Panc1 (cell line): ENCODE measurements around the gene NUTM2A.
"Not testable (repeated sequence)": the region's sequence is repeated elsewhere in the genome, so short reads cannot be mapped to it uniquely, and the experiment has no call there.

ENCODE experiments used
- CTCF ChIP-seq: fragments of 450-650 bp; IDR thresholded peaks from 2 replicates; pipeline ENCODE4 v1.5.1; 2017; ENCODE audit warnings: mild to moderate bottlenecking
- POLR2AphosphoS5 ChIP-seq: IDR thresholded peaks from 2 replicates; pipeline ENCODE4 v1.6.1; 2012; ENCODE audit warnings: mild to moderate bottlenecking, low read depth, low read length, moderate library complexity
- REST ChIP-seq, 2 experiments: IDR thresholded peaks; 2 replicates each; pipeline ENCODE4 v1.6.1; 2011 to 2012; ENCODE audit warnings: low read depth in 2 of 2, control low read depth in 1 of 2, low read length in 1 of 2, mild to moderate bottlenecking in 1 of 2, moderate library complexity in 1 of 2; ENCODE audit not compliant: insufficient read depth in 1 of 2
- SIN3A ChIP-seq: IDR thresholded peaks from 2 replicates; pipeline ENCODE4 v1.6.1; 2012; ENCODE audit warnings: low read depth, mild to moderate bottlenecking, low read length, moderate library complexity, borderline replicate concordance; ENCODE audit not compliant: insufficient read depth

- not testable (repeated sequence) for TF ChIP-seq CTCF; REST (IDR thresholded peaks at IDR 0.05; ENCODE audit: insufficient read depth in 1 of 2, low read depth in 2 of 2, low read length in 1 of 2); POLR2AphosphoS5; SIN3A
These were observed 18.3 kb upstream of the NUTM2A start for GRCh38 chr10:87206922-87207321.
